ENCODE measurements around the gene ISCA1.

The ISCA1 gene

GRCh38 chr9:86238861-86239770, 43.2 kb downstream of the ISCA1 start:
- DNase-seq (ENCODE audit: low spot score) = no peak

GRCh38 chr9:86230858-86231257, 51.5 kb downstream of the ISCA1 start:
- DNase-seq (ENCODE audit: low spot score) = no peak

GRCh38 chr9:86222667-86223066, 59.7 kb downstream of the ISCA1 start:
- no peak for DNase-seq (ENCODE audit: low spot score)

DNA sequence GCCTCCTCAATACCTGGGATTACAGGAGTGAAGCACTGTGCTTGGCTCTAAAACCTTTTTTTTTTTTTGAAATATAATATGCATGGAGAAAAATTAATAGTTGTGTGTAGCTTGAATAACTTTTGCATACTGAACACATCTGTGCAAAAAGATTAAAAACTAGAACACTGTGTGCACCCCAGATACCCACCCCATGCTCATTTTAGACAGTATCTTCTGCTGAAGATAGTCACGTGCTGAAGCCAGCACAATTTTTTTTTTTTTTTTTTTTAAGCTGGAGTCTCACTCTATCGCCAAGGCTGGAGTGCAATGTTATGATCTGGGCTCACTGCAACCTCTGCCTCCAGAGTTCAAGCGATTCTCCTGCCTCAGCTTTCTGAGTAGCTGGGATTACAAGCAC, 62.7 kb downstream of the ISCA1 start:
- no peak for DNase-seq (ENCODE audit: low spot score)

GRCh38 chr9:86217076-86217755, 65.1 kb downstream of the ISCA1 start:
- no peak for DNase-seq (ENCODE audit: low spot score)

Small RNA genes within 50 kb of the gene (small RNA-seq; reads per million reads assigned to genes)
- gene AL137849.1 = 0 reads per million in 2 experiments
- 0 to 2.0 reads per million in 2 experiments for gene RN7SKP264
